Tibial nerve (tissue), 4 donors: ENCODE data around the gene GGA1. TPM values are rescaled to one million over a fixed set of nuclear protein-coding genes. Genes with fewer than 3 reads are reported as not detected.
A peak's percentile ranks its signal among the peaks of the same experiment; 100 is the strongest.

Source experiments
- DNase-seq, 2 donors: peaks; one replicate each; pipeline ENCODE4 v3.0.0-alpha.2; 2019; ENCODE audit warnings: low spot score in 2 of 2
- H3K27ac ChIP-seq, 4 donors: fragments of 200-600 bp; sonication (generic) in 3 of 4; one replicate each; pipeline ENCODE4 v1.5.1; 2017 to 2019; ENCODE audit warnings: mild to moderate bottlenecking in 1 of 4
- H3K27me3 ChIP-seq, 2 donors: fragments of 200-600 bp; sonication (generic) in 1 of 2; one replicate each; pipeline versions ENCODE4 v1.5.1 to v1.6.0; 2017 to 2019
- H3K36me3 ChIP-seq, 3 donors: fragments of 200-600 bp; sonication (generic); one replicate each; pipeline ENCODE4 v1.5.1; 2018 to 2019
- H3K4me1 ChIP-seq, 4 donors: fragments of 200-600 bp; sonication (generic) in 3 of 4; one replicate each; pipeline ENCODE4 v1.5.1; 2017 to 2019
- H3K4me3 ChIP-seq, 4 donors: fragments of 200-600 bp; sonication (generic) in 3 of 4; one replicate each; pipeline ENCODE4 v1.5.1; 2017 to 2019; ENCODE audit warnings: mild to moderate bottlenecking in 1 of 4, moderate library complexity in 1 of 4
- H3K9me3 ChIP-seq, 4 donors: fragments of 200-600 bp; sonication (generic) in 3 of 4; one replicate each; pipeline ENCODE4 v1.5.1; 2017 to 2019
- EP300 ChIP-seq, 2 donors: sonication (generic); formaldehyde crosslinking; IDR thresholded peaks; one replicate each; pipeline ENCODE4 v1.6.1; 2017; ENCODE audit warnings: antibody characterized with exemption in 2 of 2, mild to moderate bottlenecking in 1 of 2
- POLR2A ChIP-seq, 2 donors: fragments of 450-650 bp; IDR thresholded peaks; one replicate each; pipeline ENCODE4 v1.6.1; 2017; ENCODE audit warnings: antibody characterized with exemption in 2 of 2, mild to moderate bottlenecking in 2 of 2, moderate library complexity in 2 of 2
- WGBS, 2 donors: methylation state at CpG; one replicate each; pipeline ENCODE4 v1.1.5; 2018; 5-methylcytosine and 5-hydroxymethylcytosine counted together
- small RNA-seq: library from RNA; depleted of rRNA; stranded (forward); fragments of <200 nt; gene quantifications from one replicate; pipeline ENCODE3, GENCODE V24; 2016
- total RNA-seq, 4 donors: library from RNA; depleted of rRNA; stranded (reverse); fragments of >200 nt; gene quantifications; one replicate each; pipeline ENCODE4 v1.1.0, GENCODE V29; 2016
- TF ChIP-seq, protein P1 (sequence below), 5 experiments: fragments of 200-600 bp in 3 of 5; fragments of 450-650 bp in 2 of 5; sonication (generic) in 3 of 5; IDR thresholded peaks; one replicate each; pipeline ENCODE4 v1.5.1; 2016 to 2019; ENCODE audit warnings: antibody characterized with exemption in 5 of 5, mild to moderate bottlenecking in 3 of 5, moderate library complexity in 2 of 5

GGA1 gene
- total RNA-seq, 4 donors from 2014 or later = 66.3 to 99.0 (median 77.2) TPM

DNA sequence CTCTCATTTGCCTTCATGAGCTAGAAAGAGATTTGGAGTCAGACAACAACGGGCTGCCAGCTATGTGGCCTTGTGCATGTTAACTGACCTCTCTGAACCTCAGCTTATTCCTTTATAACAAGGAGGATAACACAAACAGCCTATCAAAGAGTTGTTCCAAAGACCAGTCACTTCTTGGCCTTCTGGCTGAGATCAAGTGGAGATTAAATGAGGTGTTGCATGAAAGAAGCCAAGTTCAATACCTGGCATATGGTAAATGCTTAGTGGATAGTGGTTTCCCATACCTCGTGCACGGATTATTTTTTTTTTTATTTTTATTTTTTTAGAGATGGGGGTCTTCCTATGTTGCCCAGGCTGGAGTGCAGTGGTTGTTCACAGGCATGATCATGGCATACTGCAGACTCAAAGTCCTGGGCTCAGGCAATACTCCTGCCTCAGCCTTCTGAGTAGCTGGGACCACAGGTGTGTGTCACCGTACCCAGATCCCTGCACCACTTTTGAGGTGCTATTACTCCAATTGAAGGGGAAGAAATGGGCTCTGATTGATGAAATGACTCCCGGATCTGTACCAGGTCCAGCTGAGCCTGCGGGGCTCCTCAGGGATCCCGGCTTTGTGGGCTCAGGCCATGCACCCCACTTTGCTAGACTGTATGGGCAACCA is 71.7 kb downstream of the GGA1 start:
- peaks cover 0 to 24% (median 0%) of the 10 kb centered on the region in 3 donors for H3K36me3 ChIP-seq
- H3K27ac ChIP-seq = peak overlapping the region in 2 of 4 donors; percentile 62 to 67
- 59 to 67% methylated on average over 7 of the region's 7 CpGs for whole genome bisulfite sequencing, 2 donors
- H3K27me3 ChIP-seq = no peaks in the 10 kb centered on the region
- TF ChIP-seq, protein P1, sequence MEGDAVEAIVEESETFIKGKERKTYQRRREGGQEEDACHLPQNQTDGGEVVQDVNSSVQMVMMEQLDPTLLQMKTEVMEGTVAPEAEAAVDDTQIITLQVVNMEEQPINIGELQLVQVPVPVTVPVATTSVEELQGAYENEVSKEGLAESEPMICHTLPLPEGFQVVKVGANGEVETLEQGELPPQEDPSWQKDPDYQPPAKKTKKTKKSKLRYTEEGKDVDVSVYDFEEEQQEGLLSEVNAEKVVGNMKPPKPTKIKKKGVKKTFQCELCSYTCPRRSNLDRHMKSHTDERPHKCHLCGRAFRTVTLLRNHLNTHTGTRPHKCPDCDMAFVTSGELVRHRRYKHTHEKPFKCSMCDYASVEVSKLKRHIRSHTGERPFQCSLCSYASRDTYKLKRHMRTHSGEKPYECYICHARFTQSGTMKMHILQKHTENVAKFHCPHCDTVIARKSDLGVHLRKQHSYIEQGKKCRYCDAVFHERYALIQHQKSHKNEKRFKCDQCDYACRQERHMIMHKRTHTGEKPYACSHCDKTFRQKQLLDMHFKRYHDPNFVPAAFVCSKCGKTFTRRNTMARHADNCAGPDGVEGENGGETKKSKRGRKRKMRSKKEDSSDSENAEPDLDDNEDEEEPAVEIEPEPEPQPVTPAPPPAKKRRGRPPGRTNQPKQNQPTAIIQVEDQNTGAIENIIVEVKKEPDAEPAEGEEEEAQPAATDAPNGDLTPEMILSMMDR (IDR thresholded peaks at IDR 0.05) = no peak
- TF ChIP-seq POLR2A (IDR thresholded peaks at IDR 0.05) (no peak), EP300 (IDR thresholded peaks at IDR 0.05) (no peak)
- no peak for DNase-seq
- H3K4me1 ChIP-seq = peaks cover 0 to 58% (median 22%) of the 10 kb centered on the region in 4 donors
- no peak overlapping the region for H3K4me3 ChIP-seq
- H3K9me3 ChIP-seq = no peaks in the 10 kb centered on the region

DNA sequence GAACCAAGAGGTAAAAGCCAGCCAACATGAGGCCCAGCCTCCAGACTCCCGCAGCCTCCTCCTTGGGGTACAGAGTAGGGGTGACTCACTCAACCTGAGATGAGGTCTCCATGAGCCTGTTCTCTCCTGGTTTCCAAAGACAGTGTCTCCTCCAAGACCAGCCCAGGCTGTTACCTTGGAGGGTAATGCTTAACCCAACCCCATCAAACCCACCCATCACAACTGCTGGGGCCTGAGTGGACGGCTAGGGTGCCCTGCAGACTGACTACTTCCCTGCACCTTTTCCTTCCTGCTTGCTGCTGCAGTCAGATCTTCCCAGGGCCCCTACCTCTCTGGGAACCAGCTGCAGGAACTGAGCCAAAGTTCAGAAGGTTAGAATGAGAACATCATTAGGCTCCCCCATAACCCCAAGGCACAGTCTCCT is 72.4 kb downstream of the GGA1 start:
- Histone ChIP-seq H3K36me3 (peaks cover 0 to 24% (median 0%) of the 10 kb centered on the region in 3 donors), H3K27me3 (no peaks in the 10 kb centered on the region), H3K4me3 (no peak overlapping the region), H3K4me1 (peaks cover 0 to 62% (median 24%) of the 10 kb centered on the region in 4 donors), H3K9me3 (no peaks in the 10 kb centered on the region), H3K27ac (peak overlapping the region in 3 of 4 donors; percentile 1 to 67 (median 62))
- TF ChIP-seq POLR2A (IDR thresholded peaks at IDR 0.05) (no peak), EP300 (IDR thresholded peaks at IDR 0.05) (no peak)
- TF ChIP-seq, protein P1 (IDR thresholded peaks at IDR 0.05) = no peak
- no peak for DNase-seq
- 58 to 72% methylated on average over 2 of the region's 2 CpGs for WGBS, 2 donors

DNA sequence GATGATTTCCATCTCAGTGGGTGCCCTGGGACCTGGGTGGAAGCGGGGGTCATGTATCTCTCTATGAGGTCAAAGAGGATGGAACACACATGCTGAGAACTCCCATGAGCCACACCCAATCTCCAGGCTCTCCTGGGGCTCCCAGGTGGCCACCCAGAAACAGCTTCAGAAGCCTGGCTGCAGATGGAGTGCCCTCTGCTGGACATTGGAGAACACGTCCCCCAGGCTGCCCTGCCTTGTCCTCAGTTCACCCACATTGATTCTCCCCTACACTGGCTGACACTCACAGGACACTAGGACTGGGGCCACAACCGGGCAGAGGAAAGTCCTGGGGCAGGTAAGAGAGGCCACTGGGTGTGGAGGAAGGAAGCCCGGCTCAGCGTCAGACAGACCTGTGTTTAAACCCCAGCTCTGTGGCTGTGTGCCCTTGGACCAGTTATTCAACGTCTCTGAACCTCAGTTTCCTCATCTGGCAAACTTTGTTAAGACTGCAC is 73.0 kb downstream of the GGA1 start:
- TF ChIP-seq, protein P1 (IDR thresholded peaks at IDR 0.05) = peak; percentile 85 to 93 (median 89)
- TF ChIP-seq POLR2A (IDR thresholded peaks at IDR 0.05) = no peak
- TF ChIP-seq EP300 (IDR thresholded peaks at IDR 0.05) = no peak
- peak overlapping the region in 3 of 4 donors; percentile 1 to 67 (median 62) for H3K27ac ChIP-seq
- no peaks in the 10 kb centered on the region for H3K27me3 ChIP-seq
- peaks cover 0 to 24% (median 0%) of the 10 kb centered on the region in 3 donors for H3K36me3 ChIP-seq
- H3K9me3 ChIP-seq = no peaks in the 10 kb centered on the region
- DNase-seq = peak in 1 of 2 donors; percentile 60
- peaks cover 0 to 58% (median 21%) of the 10 kb centered on the region in 4 donors for H3K4me1 ChIP-seq
- WGBS, 2 donors = 18 to 33% methylated on average over 4 to 6 of the region's 6 CpGs
- H3K4me3 ChIP-seq = no peak overlapping the region

Small RNA genes lying within 50 kb of the gene (small RNA-seq; reads per million reads assigned to genes)
- not detected for gene RF00017
- not detected for gene RN7SL385P

Other genes starting within 250 kb of the GGA1 start
- 1 to 10 TPM in 3 of 4 donors, under 1 TPM in 1; 0.30 to 4.4 (median 3.1) TPM for gene ELFN2, start 181.4 kb upstream of the GGA1 start, total RNA-seq
- gene MFNG, start 122.5 kb upstream of the GGA1 start, total RNA-seq = 10 to 100 TPM; 11.7 to 24.9 (median 19.4) TPM
- 10 to 100 TPM; 12.5 to 21.6 (median 17.0) TPM for gene CARD10, start 89.4 kb upstream of the GGA1 start, total RNA-seq
- gene CDC42EP1, start 48.4 kb upstream of the GGA1 start, total RNA-seq = 10 to 100 TPM; 28.4 to 53.4 (median 33.4) TPM
- gene LGALS2, start 28.7 kb upstream of the GGA1 start, total RNA-seq = not detected
- 10 to 100 TPM in 2 of 4 donors, 1 to 10 TPM in 2; 7.5 to 19.8 (median 13.9) TPM for gene SH3BP1, start 30.8 kb downstream of the GGA1 start, total RNA-seq
- gene PDXP, start 49.9 kb downstream of the GGA1 start, total RNA-seq = 10 to 100 TPM; 14.7 to 19.7 (median 16.2) TPM
- 1,000 to 10,000 TPM; 1,362 to 3,592 (median 2,463) TPM for gene LGALS1, start 66.8 kb downstream of the GGA1 start, total RNA-seq
- 10 to 100 TPM; 24.1 to 39.5 (median 31.2) TPM for gene NOL12, start 77.5 kb downstream of the GGA1 start, total RNA-seq
- 100 to 1,000 TPM; 140 to 160 (median 151) TPM for gene TRIOBP, start 88.2 kb downstream of the GGA1 start, total RNA-seq
- 10 to 100 TPM; 10.3 to 39.8 (median 21.5) TPM for gene GCAT, start 199.1 kb downstream of the GGA1 start, total RNA-seq
- gene GALR3, start 214.5 kb downstream of the GGA1 start, total RNA-seq = not detected
- 10 to 100 TPM; 51.6 to 76.1 (median 58.8) TPM for gene ANKRD54, start 235.5 kb downstream of the GGA1 start, total RNA-seq
- gene EIF3L, start 240.6 kb downstream of the GGA1 start, total RNA-seq = 100 to 1,000 TPM; 271 to 291 (median 274) TPM